DOHH2 (cell line): ENCODE measurements around the gene CDH12.

Experiments used
- CTCF ChIP-seq: fragments of 200-600 bp; sonication (generic); IDR thresholded peaks from one replicate; pipeline ENCODE4 v1.5.1; 2014; ENCODE audit warnings: antibody characterized with exemption, mild to moderate bottlenecking, low read depth, low read length; ENCODE audit not compliant: poor library complexity, severe bottlenecking
- EZH2phosphoT487 ChIP-seq: fragments of 200-600 bp; sonication (generic); IDR thresholded peaks from 2 replicates; pipeline ENCODE4 v1.6.1; 2017; ENCODE audit warnings: borderline replicate concordance, mild to moderate bottlenecking, antibody characterized with exemption, low read length, moderate library complexity, mixed read lengths

GRCh38 chr5:22431840-22432239, 421.3 kb downstream of the CDH12 start:
- no peak for TF ChIP-seq CTCF
- no peak for TF ChIP-seq EZH2phosphoT487
